Measurements from ENCODE around the gene EFNA3.

GRCh38 chr1:155079487-155080311, 1.1 kb downstream of the EFNA3 start:
- TF ChIP-seq CTCF (IDR thresholded peaks at IDR 0.05) (no peak), POLR2A (IDR thresholded peaks at IDR 0.05) (no peak)
